ENCODE results near the gene CUEDC1.

CUEDC1 gene

DNA sequence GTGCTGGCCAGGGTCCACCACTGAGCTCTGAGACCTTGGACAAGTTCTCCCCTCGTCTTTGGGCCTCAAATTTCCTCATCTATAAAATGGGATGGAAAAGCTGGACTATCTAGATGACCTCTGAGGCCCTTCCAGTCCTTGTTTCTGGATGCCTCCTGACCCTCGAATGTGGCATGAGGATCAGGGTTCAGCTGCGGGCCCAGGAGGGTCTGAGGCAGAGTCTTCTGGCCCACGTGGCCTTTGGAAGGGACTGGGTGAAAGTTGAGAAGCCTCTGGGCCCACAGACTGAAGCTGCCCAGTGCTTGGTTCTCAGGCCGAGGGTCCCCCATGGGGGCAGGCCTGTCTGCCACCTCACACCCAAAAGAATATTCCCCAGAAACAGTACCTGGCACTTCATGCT, 88.5 kb downstream of the CUEDC1 start:
- Histone ChIP-seq H3K4me2 (ENCODE audit: low read length) (no peak overlapping the region), H3K9me3 (ENCODE audit: control insufficient read depth, low read length) (no peaks in the 10 kb centered on the region), H3K4me1 (peaks cover 5% of the 10 kb centered on the region), H3K27ac (no peak overlapping the region), H3K79me2 (no peaks in the 10 kb centered on the region), H2AFZ (no peak overlapping the region), H3K36me3 (ENCODE audit: control insufficient read depth, insufficient read depth, low read length) (no peaks in the 10 kb centered on the region), H3K4me3 (ENCODE audit: low read depth, low read length) (no peak overlapping the region), H3K9ac (no peak overlapping the region), H3K27me3 (ENCODE audit: control insufficient read depth, insufficient read depth, low read length) (no peaks in the 10 kb centered on the region)
- TF ChIP-seq, protein P1, sequence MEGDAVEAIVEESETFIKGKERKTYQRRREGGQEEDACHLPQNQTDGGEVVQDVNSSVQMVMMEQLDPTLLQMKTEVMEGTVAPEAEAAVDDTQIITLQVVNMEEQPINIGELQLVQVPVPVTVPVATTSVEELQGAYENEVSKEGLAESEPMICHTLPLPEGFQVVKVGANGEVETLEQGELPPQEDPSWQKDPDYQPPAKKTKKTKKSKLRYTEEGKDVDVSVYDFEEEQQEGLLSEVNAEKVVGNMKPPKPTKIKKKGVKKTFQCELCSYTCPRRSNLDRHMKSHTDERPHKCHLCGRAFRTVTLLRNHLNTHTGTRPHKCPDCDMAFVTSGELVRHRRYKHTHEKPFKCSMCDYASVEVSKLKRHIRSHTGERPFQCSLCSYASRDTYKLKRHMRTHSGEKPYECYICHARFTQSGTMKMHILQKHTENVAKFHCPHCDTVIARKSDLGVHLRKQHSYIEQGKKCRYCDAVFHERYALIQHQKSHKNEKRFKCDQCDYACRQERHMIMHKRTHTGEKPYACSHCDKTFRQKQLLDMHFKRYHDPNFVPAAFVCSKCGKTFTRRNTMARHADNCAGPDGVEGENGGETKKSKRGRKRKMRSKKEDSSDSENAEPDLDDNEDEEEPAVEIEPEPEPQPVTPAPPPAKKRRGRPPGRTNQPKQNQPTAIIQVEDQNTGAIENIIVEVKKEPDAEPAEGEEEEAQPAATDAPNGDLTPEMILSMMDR (IDR thresholded peaks at IDR 0.05), result no peak

DNA sequence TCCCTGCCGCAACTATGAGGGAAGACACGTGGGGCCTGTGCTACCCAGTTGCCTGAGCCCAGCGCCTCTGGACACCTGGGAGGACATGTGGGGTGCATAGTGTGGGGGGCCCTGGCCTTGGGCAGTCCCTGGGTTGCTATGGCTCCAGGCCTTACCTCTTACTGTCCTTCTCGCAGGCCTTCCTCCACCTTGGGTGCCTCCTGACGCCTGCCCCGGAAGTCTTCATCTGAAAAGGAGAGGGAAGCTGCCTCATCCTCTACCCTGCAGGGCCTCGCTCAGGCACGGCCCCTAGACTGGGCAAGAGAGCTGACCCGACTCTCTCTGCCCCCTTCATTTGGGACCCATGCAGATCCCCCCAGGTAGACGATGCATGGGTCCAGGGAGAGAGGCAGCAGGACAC, 88.9 kb downstream of the CUEDC1 start:
- Histone ChIP-seq H3K79me2 (no peaks in the 10 kb centered on the region), H3K27ac (no peak overlapping the region), H2AFZ (no peak overlapping the region), H3K36me3 (ENCODE audit: control insufficient read depth, insufficient read depth, low read length) (no peaks in the 10 kb centered on the region), H3K9me3 (ENCODE audit: control insufficient read depth, low read length) (no peaks in the 10 kb centered on the region), H3K4me3 (ENCODE audit: low read depth, low read length) (no peak overlapping the region), H3K27me3 (ENCODE audit: control insufficient read depth, insufficient read depth, low read length) (no peaks in the 10 kb centered on the region), H3K4me1 (peaks cover 5% of the 10 kb centered on the region), H3K4me2 (ENCODE audit: low read length) (no peak overlapping the region), H3K9ac (no peak overlapping the region)
- TF ChIP-seq, protein P1 (IDR thresholded peaks at IDR 0.05), result no peak

DNA sequence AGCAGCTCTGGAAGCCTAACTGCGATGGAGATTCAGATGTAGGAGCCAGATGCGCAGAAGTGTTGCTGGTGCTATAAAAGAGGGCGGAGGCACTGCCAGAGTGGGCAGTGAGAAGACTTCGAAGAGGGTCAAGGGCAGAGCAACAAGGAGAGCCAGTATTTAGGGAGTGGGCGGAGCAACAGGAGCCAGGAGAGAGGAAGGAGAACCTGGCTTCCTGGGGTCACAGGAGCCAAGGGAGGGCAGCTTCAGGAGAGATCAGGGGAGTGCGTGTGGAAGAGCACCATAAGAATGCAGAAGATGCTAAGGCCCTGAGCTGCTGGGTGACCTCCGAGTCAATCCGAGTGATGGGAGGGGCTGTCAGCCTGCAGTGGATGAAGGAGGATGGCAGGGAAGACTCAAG, 90.9 kb downstream of the CUEDC1 start:
- Histone ChIP-seq H2AFZ (no peak overlapping the region), H3K27ac (no peak overlapping the region), H3K4me1 (peaks cover 9% of the 10 kb centered on the region), H3K4me3 (ENCODE audit: low read depth, low read length) (no peak overlapping the region), H3K27me3 (ENCODE audit: control insufficient read depth, insufficient read depth, low read length) (no peaks in the 10 kb centered on the region), H3K36me3 (ENCODE audit: control insufficient read depth, insufficient read depth, low read length) (no peaks in the 10 kb centered on the region), H3K9ac (no peak overlapping the region), H3K9me3 (ENCODE audit: control insufficient read depth, low read length) (no peaks in the 10 kb centered on the region), H3K79me2 (no peaks in the 10 kb centered on the region), H3K4me2 (ENCODE audit: low read length) (no peak overlapping the region)
- TF ChIP-seq, protein P1 (IDR thresholded peaks at IDR 0.05), result no peak

DNA sequence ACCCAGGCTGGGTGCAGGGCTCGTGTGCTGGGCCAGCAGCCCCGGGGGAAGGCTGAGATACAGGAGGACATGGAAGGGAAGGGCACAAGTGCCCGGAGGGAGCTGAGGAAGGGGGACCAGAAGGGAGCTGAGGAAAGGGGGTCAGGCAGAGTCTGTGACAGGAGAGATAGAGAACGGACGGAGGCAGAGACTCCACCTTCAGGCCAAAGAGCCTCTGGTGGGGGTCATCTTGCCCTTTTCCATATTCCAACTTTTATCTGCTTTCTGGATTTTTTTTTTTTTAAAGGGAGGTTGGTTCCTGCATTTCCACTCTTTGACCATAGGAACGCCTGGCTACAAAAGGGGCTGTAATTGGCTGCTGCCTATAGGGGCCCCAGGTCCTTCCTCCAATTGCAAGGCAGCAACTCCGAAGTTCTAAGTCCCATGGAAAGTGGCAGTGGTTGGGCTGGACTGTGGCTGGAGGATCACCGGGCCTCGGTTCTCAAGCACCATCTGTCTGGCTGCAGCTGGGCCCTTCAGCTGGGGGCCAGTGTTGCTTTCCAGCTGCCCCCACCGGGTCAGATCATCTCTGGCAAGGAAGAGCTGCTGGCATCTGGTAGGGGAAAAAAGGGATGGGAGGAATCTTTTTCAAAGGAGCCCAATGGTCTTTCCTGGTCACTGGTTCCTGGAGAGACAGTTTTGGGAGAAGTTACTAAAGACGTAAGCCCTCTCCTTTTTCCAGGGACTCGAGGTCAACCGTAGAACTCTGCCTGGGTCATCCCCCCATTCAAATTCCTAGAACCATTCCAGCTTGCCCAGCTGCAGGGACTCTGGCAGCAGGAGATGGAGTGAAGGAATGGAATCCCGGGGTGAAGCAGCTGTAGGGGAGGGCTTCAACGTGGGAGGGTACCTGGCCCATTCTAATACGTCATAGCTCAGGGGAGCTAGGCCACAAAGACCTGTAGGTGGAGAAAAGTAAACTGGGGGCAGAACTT, 92.2 kb downstream of the CUEDC1 start:
- H3K27ac ChIP-seq, result peak overlapping the region; percentile 43
- TF ChIP-seq, protein P1 (IDR thresholded peaks at IDR 0.05), result no peak
- no peak overlapping the region for H3K9ac ChIP-seq
- peaks cover 9% of the 10 kb centered on the region for H3K4me1 ChIP-seq
- no peaks in the 10 kb centered on the region for H3K36me3 ChIP-seq (ENCODE audit: control insufficient read depth, insufficient read depth, low read length)
- H3K4me2 ChIP-seq (ENCODE audit: low read length), result peak overlapping the region; percentile 74
- no peaks in the 10 kb centered on the region for H3K79me2 ChIP-seq
- H3K9me3 ChIP-seq (ENCODE audit: control insufficient read depth, low read length), result no peaks in the 10 kb centered on the region
- no peaks in the 10 kb centered on the region for H3K27me3 ChIP-seq (ENCODE audit: control insufficient read depth, insufficient read depth, low read length)
- peak overlapping the region; percentile 46 for H3K4me3 ChIP-seq (ENCODE audit: low read depth, low read length)
- H2AFZ ChIP-seq, result peak overlapping the region; percentile 76

All from parathyroid adenoma (tissue), 2 donors.